Activated CD8-positive, alpha-beta memory T cell treated with anti-CD3 and anti-CD28 coated beads for 1 hour (primary cell): Measurements from ENCODE around the gene TMEM132D.
"Not testable (repeated sequence)": the region's sequence is repeated elsewhere in the genome, so short reads cannot be mapped to it uniquely, and the experiment has no call there.

ENCODE experiments used
- DNase-seq, 2 donors: peaks; one replicate each; pipeline ENCODE4 v3.0.0-alpha.2; 2020; ENCODE audit warnings: low read depth in 1 of 2; ENCODE audit errors: extremely low read depth in 1 of 2

Gene TMEM132D

DNA sequence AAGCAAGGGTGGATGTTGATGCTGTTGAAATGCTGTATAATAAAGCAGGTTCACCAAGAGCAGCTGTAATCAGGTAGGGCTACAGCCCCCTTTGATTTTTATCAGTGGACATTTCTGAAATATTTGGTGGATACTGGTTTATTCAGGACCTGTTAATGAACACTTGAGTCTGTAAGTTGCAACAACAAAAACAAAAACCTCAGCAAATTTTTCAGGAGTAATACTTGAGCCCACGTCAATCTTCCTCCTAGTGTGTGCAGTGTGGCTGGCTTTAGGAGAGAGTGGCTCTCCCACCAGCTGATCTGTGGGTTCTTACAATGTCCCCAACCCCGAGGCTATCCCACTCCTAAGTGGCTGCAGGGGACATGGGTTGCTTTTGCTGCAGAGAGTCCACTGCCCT, 702.8 kb downstream of the TMEM132D start:
- no peak for DNase-seq

DNA sequence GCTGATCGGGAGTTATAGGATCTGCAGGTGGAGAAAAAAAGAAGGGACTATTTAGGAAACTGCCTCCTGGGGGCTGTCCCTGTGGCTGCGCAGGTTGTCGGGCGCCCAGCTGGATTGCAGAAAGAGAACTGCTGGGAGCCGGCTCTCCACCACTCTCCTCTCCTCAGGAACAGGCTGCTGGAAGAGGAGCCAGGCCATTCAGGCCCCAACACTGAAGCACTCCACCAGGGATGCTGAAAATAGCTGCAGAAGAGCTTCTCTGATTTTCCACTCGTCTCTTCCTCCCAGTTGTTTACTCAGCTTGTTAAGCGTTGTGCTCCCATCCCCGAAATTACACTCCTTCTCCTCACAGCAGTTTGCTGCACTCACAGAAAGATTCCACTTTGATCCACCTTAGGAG, 703.2 kb downstream of the TMEM132D start:
- DNase-seq, result no peak

DNA sequence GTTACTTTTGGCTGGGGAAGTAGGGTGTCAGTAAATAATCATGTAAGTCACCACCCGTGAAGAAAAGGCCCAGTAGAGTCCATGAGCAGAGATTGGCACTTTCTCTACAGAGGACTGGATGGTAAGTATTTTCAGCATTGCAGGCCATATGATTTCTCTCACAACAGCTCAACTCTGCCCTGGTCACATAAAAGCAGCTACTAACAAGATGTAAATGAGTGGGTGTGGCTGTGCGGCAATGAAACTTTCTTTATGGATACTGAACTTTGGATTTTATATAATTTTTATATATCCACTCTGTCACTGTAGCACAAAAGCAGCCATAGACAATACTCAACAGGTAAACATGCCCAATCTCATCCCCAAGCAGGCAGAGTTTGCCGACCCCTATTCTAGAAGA, 706.9 kb downstream of the TMEM132D start:
- DNase-seq, result no peak

DNA sequence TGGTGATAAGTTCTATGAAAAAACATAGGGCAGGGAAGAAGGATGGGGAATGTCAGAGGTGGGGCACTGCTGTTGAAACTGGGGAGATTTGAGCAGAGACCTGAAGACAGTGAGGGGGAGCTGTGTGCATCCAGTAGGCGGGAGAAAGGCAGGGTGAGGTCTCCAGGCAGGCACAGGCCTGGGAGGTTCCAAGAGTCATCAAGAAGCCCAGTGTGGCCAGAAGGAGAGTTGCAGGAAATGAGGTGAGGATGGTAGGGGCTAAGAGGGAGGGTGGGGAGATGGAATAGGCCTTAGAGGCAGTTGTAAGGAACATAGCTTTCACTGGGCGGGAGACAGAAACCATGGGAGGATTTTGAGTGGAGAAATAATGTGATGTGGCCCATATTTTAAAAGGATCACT, 708.7 kb downstream of the TMEM132D start:
- no peak for DNase-seq

DNA sequence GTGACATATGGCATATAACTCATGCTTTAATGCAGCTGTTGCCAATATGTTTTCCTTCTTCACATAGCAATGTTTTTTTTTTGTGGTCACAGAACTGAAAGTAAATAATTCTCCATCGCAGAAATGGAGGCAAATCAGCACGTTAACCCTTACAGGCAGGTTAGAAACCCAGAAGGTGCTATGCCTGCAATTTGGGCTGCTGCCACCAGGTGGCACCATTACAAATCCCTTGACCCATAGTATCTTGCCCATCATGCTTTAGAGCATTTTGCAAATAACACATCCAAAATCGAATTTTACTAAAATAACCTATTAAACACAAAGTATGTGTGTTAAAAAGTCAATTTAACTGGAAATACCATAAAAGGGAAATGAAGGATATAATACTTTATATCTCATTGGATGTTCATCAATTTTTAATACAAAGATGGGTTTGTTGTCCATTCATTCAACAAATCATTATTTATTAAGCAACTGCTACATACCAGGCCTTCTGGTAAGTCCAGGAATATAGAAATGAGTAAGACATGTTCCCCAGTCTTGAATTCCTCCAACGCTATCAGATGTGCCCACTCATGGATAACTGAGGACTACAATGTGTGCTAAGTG, 710.5 kb downstream of the TMEM132D start:
- no peak for DNase-seq

DNA sequence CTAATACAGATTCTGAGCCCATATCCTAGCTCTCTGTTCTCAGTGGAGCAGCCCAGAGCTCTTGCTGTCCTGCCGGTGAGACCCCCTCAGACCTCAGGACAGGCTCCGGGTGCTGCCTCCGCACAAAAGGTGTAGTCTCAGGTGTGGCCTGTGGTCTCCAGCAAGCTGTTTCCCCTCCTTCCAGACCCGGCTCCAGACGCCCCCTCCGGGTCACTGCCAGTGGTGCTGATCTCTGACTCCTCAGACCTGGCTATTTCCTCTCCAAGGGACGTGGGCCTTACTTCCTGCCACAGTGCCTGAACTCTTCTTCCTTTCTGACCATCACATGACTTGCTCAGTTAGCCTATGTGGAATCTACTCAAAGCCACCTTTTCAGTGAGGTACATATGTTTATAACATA, 713.0 kb downstream of the TMEM132D start:
- DNase-seq, result no peak

DNA sequence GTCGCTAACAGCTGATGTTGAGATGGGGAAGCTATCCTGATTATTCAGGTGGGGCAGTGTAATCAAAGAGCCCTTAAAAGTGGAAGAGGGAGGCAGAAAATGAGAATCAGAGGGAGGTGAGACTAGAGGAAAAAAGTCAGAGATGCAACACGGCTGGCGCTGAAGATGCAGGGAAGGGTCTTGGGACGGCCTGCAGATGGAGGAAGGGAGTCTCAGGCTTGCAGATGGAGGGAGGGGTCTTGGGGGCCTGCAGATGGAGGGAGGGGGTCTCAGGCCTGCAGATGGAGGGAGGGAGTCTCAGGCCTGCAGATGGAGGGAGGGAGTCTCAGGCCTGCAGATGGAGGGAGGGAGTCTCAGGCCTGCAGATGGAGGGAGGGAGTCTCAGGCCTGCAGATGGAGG, 713.9 kb downstream of the TMEM132D start:
- not testable (repeated sequence) for DNase-seq

DNA sequence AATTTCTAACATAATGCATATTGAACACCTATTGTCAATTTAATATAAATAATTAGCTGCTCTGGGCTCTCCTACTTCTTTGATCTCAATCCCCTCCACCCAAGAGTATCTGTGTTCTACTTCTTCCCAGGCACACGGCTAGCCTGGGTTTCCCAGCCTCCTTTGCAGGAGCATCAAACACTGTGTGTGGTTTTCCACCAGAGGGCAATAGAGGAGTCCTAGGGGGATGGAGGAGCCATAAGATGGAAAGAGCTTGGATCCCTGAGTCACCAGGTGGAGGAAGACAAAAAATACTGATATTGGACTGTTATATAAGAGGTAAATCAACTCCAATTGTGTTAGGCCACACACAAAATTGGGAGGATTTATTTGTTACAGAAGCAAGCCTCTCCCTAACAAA, 716.9 kb downstream of the TMEM132D start:
- DNase-seq, result no peak

DNA sequence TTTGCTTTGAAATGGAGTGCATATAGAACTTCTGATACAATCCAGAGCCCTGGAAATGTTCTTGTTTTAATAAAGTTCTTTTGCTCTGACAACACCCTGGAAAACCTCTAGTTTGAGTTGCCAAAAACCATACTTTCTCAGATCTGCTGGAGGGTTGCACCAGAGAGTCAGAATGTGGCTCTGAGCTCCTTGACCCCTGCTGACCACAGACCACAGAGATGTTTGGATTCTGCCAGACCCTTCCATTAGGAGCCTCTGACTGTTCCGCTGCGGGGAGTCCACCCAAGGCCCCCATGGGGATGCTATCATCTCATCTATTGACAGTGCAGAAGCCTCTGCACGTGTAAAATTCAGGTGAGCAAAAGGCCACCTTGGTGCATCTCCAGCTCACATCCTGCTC, 718.0 kb downstream of the TMEM132D start:
- DNase-seq, result no peak

DNA sequence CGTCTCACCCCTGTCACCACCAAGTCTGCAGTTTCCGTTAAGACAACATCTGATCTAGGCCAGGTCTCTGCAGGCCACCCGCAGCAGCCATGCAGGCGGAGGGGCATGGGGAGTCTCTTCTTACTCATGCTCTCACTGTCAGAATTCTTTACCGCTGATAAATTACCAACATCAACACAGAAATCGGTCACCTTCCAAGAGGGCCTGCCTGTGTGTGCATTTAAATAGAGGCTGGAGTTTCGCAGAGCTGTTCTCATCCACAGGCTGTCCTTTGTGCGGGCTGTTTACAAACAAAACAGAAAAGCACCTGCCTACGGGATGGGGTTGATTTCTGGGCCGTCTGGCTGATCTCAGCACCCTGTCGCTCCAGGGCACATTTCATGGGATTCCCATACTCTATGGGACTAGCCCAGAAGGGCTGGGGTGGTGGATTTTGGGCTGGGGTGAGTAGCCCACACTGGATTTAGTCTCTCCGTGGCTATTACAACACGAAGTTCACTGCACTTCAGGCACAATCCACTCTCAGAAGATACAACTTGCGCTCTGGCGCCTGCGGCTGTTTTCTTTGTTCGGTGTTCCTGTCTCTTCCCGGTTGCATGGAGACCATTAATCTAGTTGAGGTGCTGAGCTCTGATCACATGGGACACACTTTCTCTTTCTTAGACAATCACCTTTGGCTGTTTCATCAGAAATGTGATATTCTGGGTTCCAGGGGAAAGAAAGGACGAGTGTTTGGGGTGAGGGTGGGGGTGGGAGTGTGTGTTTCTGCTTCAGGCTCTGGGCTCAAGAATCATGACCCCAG, 719.5 kb downstream of the TMEM132D start:
- DNase-seq, result no peak

DNA sequence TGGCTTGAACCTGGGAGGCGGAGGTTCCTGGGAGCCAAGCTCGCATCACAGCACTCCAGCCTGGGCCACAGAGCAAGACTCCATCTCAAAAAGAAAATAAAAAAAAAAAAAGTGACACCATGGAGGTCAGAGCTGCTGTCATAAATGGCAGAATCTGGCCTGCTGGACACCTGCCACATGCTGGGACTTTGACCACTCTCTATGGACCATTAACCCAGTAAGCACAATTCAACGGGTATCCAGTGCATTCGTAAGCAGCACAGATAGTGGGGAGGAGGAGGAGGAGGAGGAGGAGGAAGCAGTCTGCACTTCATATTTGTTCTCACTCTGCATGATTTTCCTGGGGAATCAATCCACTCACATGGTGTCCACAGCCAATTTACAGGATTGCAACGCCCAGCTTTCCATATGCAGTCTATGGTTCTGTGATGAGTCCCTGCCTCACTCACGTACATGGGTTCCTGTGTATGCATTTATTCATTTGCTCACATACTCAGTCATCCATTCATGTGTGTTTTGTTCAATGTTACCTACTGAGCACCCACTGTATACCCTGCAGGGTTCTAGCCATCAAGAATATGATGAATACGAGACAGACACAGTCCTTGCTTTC, 723.8 kb downstream of the TMEM132D start:
- DNase-seq, result no peak

DNA sequence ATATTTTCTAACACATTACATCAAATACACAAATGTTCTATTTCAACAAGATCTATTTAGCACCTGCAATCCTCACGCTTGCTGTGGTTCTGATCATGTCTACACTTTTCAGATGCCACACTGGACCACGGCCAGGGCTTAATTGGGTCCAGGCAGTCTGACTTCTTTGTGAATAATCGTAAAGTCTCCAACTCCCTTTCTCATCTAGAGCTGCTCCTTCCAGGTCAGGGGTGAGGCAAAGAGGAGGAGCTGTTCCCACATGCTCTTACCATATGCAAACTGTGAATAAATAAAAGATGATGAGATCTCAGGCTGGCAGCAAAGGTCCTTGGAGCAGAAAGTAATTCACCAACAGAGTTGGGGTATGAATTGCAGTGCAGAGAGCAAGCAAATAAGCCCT, 733.9 kb downstream of the TMEM132D start:
- DNase-seq, result no peak

DNA sequence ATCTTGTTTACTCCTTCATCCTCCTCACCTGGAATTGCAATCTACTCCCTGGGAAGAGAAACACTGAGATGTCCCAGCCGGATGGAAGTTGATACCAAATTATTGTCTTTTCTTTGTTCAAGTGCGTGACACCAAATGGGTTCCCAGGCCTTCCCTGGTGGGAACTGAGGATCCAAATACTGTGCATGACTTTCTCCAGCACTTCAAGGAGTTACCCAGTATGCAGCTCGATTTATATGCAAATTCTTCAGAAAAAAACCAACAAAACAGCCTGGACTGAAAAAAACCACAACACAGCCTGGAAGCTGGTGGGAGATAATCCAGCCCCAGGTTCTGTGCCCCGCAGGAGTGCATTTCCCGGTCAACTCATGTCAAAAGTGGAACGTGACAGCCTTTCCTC, 740.0 kb downstream of the TMEM132D start:
- no peak for DNase-seq

DNA sequence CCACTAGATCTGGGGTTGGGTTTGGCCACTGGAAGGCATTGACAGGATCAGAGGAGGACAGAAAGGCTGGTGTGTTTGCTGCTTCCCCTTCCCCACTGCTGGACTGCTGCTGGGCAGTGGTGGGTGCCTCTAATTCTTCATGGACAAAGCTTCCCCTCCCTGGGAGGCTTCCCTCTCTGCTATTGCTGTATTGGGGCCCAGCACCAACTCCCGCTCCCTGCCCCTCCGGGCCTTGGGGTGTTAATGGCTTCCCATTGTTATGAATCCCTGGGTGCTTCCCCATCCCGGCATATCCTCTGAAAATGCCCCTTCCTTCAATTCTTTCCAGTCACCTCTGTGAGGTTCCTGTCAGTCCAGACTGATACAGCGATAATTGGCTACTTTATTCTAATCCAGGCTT, 740.4 kb downstream of the TMEM132D start:
- no peak for DNase-seq

DNA sequence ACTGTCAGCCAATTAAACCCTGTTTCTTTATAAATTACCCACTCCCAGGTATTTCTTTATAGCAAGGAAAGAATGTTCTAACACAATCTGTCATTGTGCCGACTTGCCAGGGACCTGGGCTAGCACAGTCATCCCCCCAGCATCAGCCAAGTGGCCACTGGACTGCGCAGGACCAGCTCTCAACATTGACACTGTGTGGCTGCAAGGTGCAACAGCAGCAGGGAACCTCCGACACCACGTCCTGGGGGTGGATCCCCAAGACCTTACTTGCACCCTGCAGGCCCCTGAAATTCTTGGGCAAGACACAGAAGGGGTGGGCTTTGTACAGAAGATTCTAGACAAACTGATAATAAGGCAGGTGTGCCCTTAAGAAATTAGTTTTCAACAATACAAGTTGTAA, 741.0 kb downstream of the TMEM132D start:
- DNase-seq, result no peak

DNA sequence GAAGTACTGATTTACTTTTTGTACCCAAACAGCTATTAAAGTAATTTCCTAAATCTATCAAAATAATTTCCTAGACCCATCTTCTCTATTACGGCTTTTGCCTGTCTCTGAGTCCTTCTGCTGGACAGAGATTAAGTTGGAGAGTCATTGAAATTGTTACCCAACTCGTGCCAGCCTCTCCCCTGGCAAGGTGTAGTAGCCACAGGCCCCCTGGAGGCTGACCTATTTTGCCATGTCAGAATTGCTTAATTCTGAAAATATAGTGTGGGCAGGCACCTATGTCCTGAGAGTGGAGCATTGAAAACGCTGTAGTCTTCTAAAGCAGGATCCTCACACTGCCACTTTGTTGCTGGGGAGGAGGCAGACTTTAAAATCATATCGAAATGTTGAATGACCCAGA, 742.3 kb downstream of the TMEM132D start:
- DNase-seq, result no peak

DNA sequence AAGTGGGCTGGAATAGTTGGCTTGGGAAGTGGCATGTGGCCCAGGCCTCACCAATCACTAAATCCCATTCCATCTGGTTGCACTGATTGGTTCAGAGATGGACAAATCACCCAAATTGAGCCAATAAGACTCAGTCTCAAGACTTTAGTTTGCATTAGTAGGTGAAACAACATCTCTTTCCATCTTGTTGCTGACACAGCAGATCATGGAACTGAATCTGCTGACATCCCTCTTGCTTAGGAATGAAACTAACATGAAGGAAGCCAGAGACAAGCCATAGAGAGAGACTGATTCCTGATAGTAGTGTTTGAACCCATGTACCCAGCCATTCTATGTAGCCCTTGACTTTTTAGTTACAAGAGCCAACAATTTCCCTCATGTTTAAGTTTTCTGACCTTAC, 743.5 kb downstream of the TMEM132D start:
- DNase-seq, result no peak

DNA sequence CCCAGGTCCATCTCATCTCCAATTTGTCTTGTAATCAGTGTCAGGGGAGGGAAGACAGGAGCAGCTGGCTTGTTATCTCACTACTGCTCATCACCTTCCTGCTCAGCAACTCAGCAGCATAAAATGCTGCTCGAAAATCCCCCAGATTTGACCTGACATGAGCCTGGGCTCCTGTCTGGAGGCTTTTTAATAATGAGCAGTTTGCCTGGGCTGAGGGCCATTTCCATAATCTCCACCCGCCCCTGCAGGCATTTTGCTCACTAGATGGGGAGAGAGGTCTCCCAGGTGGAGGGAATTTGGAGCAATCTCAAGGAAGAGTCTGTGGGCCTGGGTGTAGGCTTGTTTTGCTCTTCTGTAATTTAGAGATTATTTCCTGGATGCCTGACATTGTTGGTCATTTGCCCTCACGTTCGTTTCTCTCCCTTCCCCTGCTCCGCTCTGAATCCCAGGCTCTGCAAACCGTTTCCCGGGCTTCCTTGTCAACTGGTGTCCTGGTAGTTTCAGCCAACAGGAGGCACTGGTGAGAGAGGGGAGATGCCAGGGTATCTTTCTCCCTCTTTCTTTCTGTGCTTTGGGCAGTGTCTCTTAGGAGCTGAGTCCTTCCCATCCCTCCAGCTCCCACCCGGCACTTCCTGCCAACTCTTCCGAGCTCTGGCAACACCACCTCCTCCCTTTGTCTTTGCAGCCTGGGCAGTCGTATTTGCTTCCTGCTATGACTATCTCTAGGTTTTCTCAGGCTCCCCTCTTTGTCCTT, 751.3 kb downstream of the TMEM132D start:
- DNase-seq, result no peak

DNA sequence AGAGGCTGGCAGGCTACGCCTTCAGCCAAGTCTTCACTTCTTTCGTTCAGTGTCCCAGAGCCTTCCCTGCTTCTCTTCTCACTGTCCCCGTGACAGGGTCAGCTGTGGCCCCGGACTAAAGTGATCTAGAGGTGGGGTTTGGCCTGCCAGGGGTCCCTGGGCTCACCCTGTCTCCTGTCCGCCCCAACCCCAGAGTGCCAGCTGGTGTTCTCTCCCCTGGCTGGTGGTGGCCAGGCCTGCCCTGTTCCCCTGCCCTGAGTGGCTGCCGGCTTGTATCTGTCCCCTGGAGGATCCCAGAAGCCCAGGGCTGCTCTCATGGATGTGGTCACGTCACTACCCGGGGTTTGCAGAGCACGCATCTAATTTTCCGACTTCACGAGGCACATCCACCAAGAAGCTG, 753.1 kb downstream of the TMEM132D start:
- DNase-seq, result no peak

DNA sequence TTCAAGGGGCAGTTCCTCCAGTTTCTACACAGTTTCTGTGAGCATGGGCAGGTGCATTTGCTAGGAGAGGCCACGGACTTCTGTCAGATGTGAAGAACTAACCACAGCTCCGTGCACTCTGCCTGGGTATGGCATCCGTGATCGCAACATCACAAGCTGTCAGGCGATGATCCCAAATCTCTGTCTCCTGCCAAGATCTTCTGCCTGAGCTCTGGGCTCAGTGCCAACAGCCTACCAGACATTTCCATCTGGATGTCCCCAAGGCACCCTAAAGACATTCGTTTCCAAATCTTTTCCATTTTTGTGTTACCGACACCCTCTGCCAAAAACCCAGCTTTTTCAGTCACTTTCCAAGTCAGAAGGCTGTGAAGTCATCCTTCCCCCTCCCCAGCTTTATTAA, 758.4 kb downstream of the TMEM132D start:
- no peak for DNase-seq

DNA sequence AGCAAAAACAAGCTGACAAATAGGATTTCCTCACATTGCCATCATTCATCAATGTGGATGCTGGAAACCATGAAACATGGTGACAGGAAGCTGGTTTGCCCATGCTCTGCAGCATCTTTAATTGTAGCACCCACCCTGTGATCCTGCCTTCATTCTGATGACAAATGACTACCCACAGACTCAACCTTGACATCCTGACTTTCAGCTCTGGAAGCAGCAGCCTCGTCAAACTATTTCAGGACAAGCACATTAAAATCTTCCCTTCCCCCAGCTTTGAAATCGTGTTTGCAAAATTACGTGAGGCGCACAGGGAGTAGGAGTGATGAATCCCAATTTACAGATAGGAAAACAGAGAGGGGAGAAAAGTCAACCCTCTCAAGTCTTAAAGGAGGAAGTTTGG, 765.0 kb downstream of the TMEM132D start:
- DNase-seq, result no peak
